Stimulated activated CD4-positive, alpha-beta T cell treated with anti-CD3 and anti-CD28 coated beads, Interleukin-12 subunit alpha, Interleukin-12 subunit beta, amount 100 ng/mL, for 4 hours (primary cell): ENCODE measurements around the gene OXCT2.

Experiments
- DNase-seq: peaks from one replicate; pipeline ENCODE4 v3.0.0-alpha.2; 2020

Gene OXCT2

DNA sequence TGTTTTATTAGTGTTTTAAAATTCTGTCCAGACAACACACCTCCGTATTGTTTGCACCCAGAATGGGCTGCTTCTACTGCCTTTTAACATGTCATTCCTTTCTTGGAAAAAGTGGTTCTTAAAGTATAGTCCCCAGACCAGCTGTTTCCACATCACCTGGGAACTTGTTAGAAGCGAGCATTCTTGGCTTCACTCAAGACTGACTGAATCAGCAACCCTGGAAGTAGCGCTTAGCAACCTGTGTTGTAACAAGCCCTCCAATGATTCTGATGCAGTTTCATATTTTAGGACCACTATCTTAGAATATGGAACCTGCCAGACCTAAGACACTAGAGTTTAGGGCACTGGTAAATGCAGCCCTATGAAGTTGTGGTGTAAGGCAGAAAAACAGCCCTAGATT is 38.4 kb downstream of the OXCT2 start:
- DNase-seq: no peak

DNA sequence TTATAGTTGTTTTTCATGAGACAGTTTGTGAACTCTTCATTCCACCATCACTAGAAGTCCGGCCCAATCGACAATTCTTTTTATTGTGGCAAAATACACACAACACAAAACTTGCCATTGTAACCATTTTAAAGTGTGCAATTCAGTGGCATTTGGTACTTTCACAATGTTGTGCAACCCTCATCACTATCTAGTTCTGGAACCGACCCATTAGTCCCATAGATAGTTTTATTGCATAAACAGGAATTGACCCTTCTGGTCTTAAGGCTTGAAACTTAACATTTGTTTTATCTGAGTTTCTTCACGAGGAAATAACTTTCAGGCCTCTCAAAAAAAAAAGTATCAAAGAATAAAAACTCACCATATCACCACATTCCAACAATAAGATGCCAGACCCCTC is 41.3 kb downstream of the OXCT2 start:
- no peak for DNase-seq

DNA sequence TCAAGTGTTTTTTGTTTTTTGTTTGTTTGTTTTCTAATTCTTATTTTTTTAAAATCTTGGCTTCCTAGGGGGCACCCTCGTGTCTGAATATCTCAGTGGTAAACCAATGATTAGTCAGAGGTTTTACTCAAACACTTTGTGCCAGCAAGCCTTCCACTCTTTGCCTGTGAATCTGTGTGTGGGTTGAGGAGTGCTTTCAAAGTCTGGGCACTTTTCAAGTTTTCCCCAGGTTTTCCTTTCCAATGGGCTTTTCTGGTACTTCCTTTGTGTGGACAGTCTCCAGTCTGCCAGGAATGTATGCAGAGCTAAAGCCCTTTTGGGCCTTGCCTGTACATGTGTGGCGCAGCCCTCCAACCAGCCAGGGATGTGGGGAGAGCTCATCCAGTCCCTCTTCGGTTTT is 42.1 kb downstream of the OXCT2 start:
- DNase-seq: no peak

DNA sequence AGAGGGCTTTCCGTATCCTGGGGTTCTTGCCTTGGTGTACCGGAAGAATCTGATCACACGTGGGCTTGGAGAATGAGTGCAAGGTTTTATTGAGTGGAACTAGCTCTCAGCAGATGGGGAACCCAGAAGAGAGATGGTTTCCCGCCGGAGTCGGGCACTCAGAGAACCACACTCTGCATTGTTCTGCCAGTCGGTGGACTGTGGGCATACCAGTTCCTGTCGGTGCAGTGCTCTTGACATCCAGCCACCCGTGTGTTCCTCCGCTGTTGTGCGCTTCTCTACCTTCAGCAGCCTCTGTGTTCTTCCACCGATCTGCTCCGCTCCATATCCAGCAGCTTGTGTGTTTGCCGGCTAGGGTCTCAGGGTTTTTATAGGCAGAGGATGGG is 43.2 kb downstream of the OXCT2 start:
- no peak for DNase-seq

DNA sequence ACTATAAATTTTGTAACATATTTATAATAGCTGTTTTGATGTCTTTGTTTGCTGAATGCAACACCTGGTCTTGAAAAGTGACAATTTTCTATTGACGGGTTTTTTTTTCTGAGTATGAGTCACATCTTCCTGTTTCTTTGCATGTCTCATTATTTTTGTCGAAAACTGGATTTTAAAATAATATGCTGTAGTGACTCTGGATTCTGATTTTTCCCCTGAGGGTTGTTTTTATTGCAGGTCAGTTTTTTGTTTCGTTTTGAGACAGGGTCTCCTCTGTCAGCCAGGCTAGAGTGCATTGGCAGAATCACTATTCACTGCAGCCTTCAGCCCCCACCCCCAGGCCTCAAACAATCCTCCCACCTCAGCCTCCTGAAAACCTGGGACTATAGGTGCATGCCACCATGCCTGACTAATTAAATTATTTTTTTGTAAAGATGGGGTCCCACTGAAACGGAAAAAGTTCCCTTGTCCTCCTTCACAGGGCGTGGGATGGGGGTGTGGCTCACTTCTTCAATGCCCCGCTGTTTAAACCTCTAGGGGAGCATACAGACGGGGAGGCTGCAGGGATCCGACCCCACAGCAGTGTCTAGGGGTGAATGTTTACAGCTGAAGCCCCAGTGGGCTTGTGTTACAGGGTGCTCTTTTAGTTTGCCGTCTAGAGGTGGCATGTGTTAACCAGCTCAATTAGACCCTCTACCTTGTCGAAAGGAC is 43.8 kb downstream of the OXCT2 start:
- DNase-seq: no peak

DNA sequence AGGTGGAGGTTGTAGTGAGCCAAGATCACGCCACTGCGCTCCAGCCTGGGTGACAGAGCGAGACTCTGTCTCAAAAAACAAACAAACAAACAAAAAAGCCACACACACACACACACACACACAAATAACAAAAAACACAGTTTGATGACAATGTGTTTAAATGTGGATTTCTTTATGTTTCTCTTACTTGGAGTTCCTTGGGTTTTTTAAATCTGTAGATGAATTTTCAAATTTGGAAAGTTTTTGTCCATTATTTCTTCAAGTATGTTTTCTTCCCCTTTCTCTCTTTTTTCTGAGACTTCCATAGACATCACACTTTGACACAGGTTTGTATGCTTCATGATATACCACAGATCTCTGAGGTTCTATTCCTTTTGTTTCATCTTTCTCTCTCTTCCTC is 44.5 kb downstream of the OXCT2 start:
- DNase-seq: no peak

DNA sequence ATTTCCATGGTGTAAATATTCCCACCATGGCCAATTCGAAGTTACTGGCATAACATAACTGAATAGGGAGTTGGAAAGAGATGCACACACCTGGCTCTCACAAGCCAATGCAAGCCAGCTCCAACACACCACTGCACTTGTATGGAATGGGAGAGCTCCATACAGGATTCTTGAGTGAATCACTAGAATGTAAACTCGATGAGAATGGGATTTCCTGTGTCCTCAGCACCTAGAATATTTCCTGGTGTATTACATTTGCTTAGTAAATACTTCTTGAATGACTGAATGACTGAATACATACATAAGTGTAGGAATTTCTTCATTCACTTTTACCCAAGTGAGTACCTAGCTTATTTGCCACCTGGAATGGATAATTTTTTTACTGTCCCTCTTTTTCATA is 48.7 kb downstream of the OXCT2 start:
- no peak for DNase-seq

DNA sequence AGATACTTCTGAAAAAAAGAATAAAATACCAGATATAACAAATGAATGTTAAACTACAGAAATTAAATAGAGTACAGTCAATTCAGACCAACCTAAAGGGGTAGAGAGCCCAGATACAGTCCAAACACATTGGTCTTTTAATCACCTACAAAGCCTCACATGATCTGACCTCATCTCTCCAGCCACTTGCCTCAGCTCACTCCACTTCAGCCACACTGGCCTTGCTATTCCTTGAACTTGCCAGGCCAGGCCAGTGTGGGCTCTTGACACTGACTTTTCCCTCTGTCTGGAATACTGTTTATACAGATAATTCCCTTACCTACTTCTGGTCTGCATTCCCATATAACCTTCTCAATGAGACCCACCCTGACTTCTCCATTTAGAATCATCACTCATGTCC is 49.5 kb downstream of the OXCT2 start:
- DNase-seq: no peak

DNA sequence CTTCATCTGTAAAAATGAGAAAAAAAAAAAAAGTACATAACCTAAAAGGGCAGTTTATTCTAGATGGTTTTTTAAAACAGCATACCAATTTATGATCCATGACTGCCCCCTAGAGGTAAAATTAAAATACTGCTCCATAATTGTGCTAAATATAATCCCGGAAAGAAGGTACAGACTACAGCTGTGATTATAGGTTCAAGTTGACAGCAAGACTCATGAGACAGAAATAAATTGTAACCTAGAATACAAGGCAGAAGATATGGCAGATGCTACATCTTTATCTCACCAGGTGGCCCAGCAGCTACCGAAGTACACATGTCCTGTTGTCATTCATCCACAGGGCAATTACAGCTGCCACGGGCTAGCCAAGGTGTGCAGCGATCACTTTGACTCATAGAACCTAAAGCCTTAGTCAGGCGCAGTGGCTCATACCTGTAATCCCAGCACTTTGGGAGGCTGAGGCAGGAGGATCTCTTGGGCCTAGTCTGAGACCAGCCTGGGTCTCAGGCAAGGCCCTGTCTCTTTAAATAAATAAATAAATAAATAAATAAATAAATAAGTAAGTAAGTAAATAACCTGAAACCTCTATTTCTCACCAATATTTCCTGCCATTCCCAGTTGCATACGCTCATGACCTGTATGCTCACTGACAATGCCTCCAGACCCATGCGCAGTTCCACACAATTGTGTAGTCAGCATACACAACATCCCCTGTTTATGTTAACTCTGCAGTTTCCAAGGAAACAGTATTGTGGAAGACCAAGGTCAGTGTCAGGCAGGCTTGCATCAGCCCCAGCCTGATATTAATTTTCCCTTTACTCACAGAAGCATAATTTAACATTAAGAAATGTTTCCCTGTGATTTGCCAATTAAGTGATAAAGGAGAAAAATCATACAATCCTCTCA is 50.8 kb downstream of the OXCT2 start:
- no peak for DNase-seq
